Fibroblast of lung (primary cell): Measurements from ENCODE around the gene PTPRH. TPM values are rescaled to one million over a fixed set of nuclear protein-coding genes. Genes with fewer than 3 reads are reported as not detected.

Source experiments
- DNase-seq, 2 donors: peaks; one replicate each; pipeline versions ENCODE4 v3.0.0 to v3.0.0-alpha.2; 2010; ENCODE audit warnings: low read depth in 2 of 2
- H2AFZ ChIP-seq: 2 replicates; pipeline ENCODE4 v1.5.1; 2012; ENCODE audit warnings: low read length, control low read depth, inconsistent platforms
- H3K27ac ChIP-seq: 2 replicates; pipeline ENCODE4 v1.5.1; 2011; ENCODE audit warnings: low read length, control low read depth; ENCODE audit not compliant: insufficient read depth
- H3K27me3 ChIP-seq: 2 replicates; pipeline ENCODE4 v1.5.1; 2011; ENCODE audit warnings: mild to moderate bottlenecking, low read length; ENCODE audit not compliant: control insufficient read depth, insufficient read depth
- H3K36me3 ChIP-seq: 2 replicates; pipeline ENCODE4 v1.5.1; 2011; ENCODE audit warnings: low read length; ENCODE audit not compliant: control insufficient read depth, insufficient read depth
- H3K4me1 ChIP-seq: 2 replicates; pipeline ENCODE4 v1.5.1; 2011; ENCODE audit warnings: low read length; ENCODE audit not compliant: control insufficient read depth, insufficient read depth; ENCODE audit errors: extremely low read depth
- H3K4me2 ChIP-seq: 2 replicates; pipeline ENCODE4 v1.5.1; 2011; ENCODE audit warnings: low read length, control low read depth; ENCODE audit not compliant: insufficient read depth; ENCODE audit errors: extremely low read depth
- H3K4me3 ChIP-seq, 4 experiments: fragments of 200-600 bp in 1 of 4; sonication (generic) in 1 of 4; replicated peaks in 1 of 4; 2 replicates each; pipeline ENCODE4 v1.5.1; 2011 to 2016; ENCODE audit warnings: low read length in 4 of 4, low read depth in 3 of 4, mild to moderate bottlenecking in 3 of 4, control low read depth in 2 of 4, inconsistent platforms in 1 of 4, mixed read lengths in 1 of 4; ENCODE audit not compliant: insufficient read depth in 1 of 4; ENCODE audit errors: control extremely low read depth in 1 of 4
- H3K79me2 ChIP-seq: 2 replicates; pipeline ENCODE4 v1.5.1; 2012; ENCODE audit warnings: mild to moderate bottlenecking, low read length, inconsistent platforms; ENCODE audit not compliant: control insufficient read depth, insufficient read depth
- H3K9ac ChIP-seq: 2 replicates; pipeline ENCODE4 v1.5.1; 2011; ENCODE audit warnings: mild to moderate bottlenecking, low read length, control low read depth; ENCODE audit not compliant: insufficient read depth
- H3K9me3 ChIP-seq: 2 replicates; pipeline ENCODE4 v1.5.1; 2012; ENCODE audit warnings: low read depth, low read length; ENCODE audit not compliant: control insufficient read depth, insufficient read depth
- H4K20me1 ChIP-seq: 2 replicates; pipeline ENCODE4 v1.5.1; 2011; ENCODE audit warnings: low read length; ENCODE audit not compliant: control insufficient read depth, insufficient read depth; ENCODE audit errors: extremely low read depth
- CTCF ChIP-seq, 2 donors: IDR thresholded peaks in 1 of 2; conservative IDR thresholded peaks in 1 of 2; 1 replicate in 1 of 2; 2 replicates in 1 of 2; pipeline ENCODE4 v1.5.1; 2011 to 2012; ENCODE audit warnings: low read length in 2 of 2, control low read depth in 1 of 2, inconsistent platforms in 1 of 2, low read depth in 1 of 2, mild to moderate bottlenecking in 1 of 2
- EZH2 ChIP-seq: IDR thresholded peaks from 2 replicates; pipeline ENCODE4 v1.5.1; 2012; ENCODE audit warnings: low read length, control low read depth, mild to moderate bottlenecking; ENCODE audit errors: missing control alignments
- polyA plus RNA-seq, 2 donors: library from polyadenylated mRNA; depleted of rRNA in 1 of 2; stranded (reverse) in 1 of 2; unstranded in 1 of 2; fragments of >200 nt; gene quantifications; 2 replicates each; pipeline ENCODE4 v1.2.1, GENCODE V29; 2011 to 2012; ENCODE audit warnings: missing spikeins in 1 of 2
- total RNA-seq: library from RNA; depleted of rRNA; stranded (reverse); fragments of >200 nt; gene quantifications from 2 replicates; pipeline ENCODE4 v1.2.1, GENCODE V29; 2014

Gene PTPRH
- total and polyA plus RNA-seq, 2 donors (not counting 1 experiment from before 2014, with no cell fraction given), result 4.4 to 19.5 TPM

- H3K79me2 ChIP-seq, result no peaks in the 10 kb centered on the region
- H3K4me2 ChIP-seq, result no peak overlapping the region
- no peaks in the 10 kb centered on the region for H3K9me3 ChIP-seq
- H4K20me1 ChIP-seq, result no peaks in the 10 kb centered on the region
- DNase-seq, result no peak
- no peak overlapping the region for H3K27ac ChIP-seq
- H3K4me1 ChIP-seq, result no peaks in the 10 kb centered on the region
- no peak overlapping the region for H3K4me3 ChIP-seq
- H2AFZ ChIP-seq, result no peak overlapping the region
- no peaks in the 10 kb centered on the region for H3K27me3 ChIP-seq
- H3K9ac ChIP-seq, result no peak overlapping the region
- H3K36me3 ChIP-seq, result no peaks in the 10 kb centered on the region
- TF ChIP-seq EZH2 (no peak), CTCF (conservative IDR thresholded peaks at IDR 0.05 in 1 of 2, IDR thresholded peaks at IDR 0.05 in 1 of 2; ENCODE audit: low read depth in 1 of 2, low read length in 2 of 2) (no peak)
Observed at GRCh38 chr19:55186080-55186479, 23.2 kb downstream of the PTPRH start.

GRCh38 chr19:55181740-55182139 is 27.6 kb downstream of the PTPRH start:
- no peak overlapping the region for H3K4me2 ChIP-seq
- no peak overlapping the region for H3K27ac ChIP-seq
- no peaks in the 10 kb centered on the region for H3K36me3 ChIP-seq
- no peak overlapping the region for H3K9ac ChIP-seq
- no peaks in the 10 kb centered on the region for H4K20me1 ChIP-seq
- H3K4me1 ChIP-seq, result peaks cover 8% of the 10 kb centered on the region
- DNase-seq, result no peak
- H3K9me3 ChIP-seq, result no peaks in the 10 kb centered on the region
- TF ChIP-seq CTCF (conservative IDR thresholded peaks at IDR 0.05 in 1 of 2, IDR thresholded peaks at IDR 0.05 in 1 of 2; ENCODE audit: low read depth in 1 of 2, low read length in 2 of 2) (no peak), EZH2 (no peak)
- H3K4me3 ChIP-seq, result no peak overlapping the region
- peaks cover 5% of the 10 kb centered on the region for H3K27me3 ChIP-seq
- no peak overlapping the region for H2AFZ ChIP-seq
- no peaks in the 10 kb centered on the region for H3K79me2 ChIP-seq

GRCh38 chr19:55179606-55180484 is 29.5 kb downstream of the PTPRH start, which contains the start of gene SYT5:
SYT5 (minus strand) TSS chr19:55180289; CDS start chr19:55179041, 1,248 bp downstream.
- Histone ChIP-seq H3K4me3 (peak within 1 kb of the TSS in 3 of 4 experiments; percentile 15 to 53 (median 36)), H3K4me2 (peak within 1 kb of the TSS; percentile 67), H3K4me1 (peaks cover 8% of the 10 kb centered on the region), H3K36me3 (no peaks in the 10 kb centered on the region), H3K27me3 (peaks cover 10% of the 10 kb centered on the region), H3K9me3 (no peaks in the 10 kb centered on the region), H3K27ac (peak within 1 kb of the TSS; percentile 41), H4K20me1 (no peaks in the 10 kb centered on the region), H2AFZ (peak within 1 kb of the TSS; percentile 43), H3K9ac (peak within 1 kb of the TSS; percentile 55), H3K79me2 (no peaks in the 10 kb centered on the region)
- TF ChIP-seq CTCF (conservative IDR thresholded peaks at IDR 0.05 in 1 of 2, IDR thresholded peaks at IDR 0.05 in 1 of 2; ENCODE audit: low read depth in 1 of 2, low read length in 2 of 2) (no peak), EZH2 (peak; percentile 27)
- no peak for DNase-seq
